CD14-positive monocyte (primary cell): ENCODE data around the gene P2RX5. TPM values are rescaled to one million over a fixed set of nuclear protein-coding genes. Genes with fewer than 3 reads are reported as not detected.

Source experiments
- DNase-seq, 3 donors: peaks; one replicate each; pipeline ENCODE4 v3.0.0-alpha.2; 2011 to 2022
- H2AFZ ChIP-seq: 2 replicates; pipeline ENCODE4 v1.6.0; 2012; ENCODE audit warnings: mild to moderate bottlenecking, low read depth, low read length, inconsistent platforms; ENCODE audit not compliant: insufficient read depth, poor library complexity, severe bottlenecking
- H3K27ac ChIP-seq, 2 donors: 1 replicate in 1 of 2; 2 replicates in 1 of 2; pipeline ENCODE4 v1.5.1; 2012 to 2013; ENCODE audit warnings: low read length in 2 of 2, control low read depth in 1 of 2, inconsistent platforms in 1 of 2, low read depth in 1 of 2, mild to moderate bottlenecking in 1 of 2
- H3K27me3 ChIP-seq, 2 donors: one replicate each; pipeline versions ENCODE4 v1.6.0 to v1.6.1; 2011 to 2013; ENCODE audit warnings: low read length in 2 of 2; ENCODE audit not compliant: control insufficient read depth in 2 of 2, insufficient read depth in 2 of 2
- H3K36me3 ChIP-seq, 2 donors: replicated peaks in 1 of 2; 1 replicate in 1 of 2; 2 replicates in 1 of 2; pipeline versions ENCODE4 v1.5.1 to v1.6.1; 2012 to 2013; ENCODE audit warnings: low read length in 2 of 2, control low read depth in 1 of 2, inconsistent platforms in 1 of 2, mild to moderate bottlenecking in 1 of 2; ENCODE audit not compliant: insufficient read depth in 2 of 2, control insufficient read depth in 1 of 2
- H3K4me1 ChIP-seq, 2 donors: 1 replicate in 1 of 2; 2 replicates in 1 of 2; pipeline versions ENCODE4 v1.5.1 to v1.6.1; 2012 to 2013; ENCODE audit warnings: low read length in 2 of 2, control low read depth in 1 of 2, inconsistent platforms in 1 of 2, mild to moderate bottlenecking in 1 of 2, moderate library complexity in 1 of 2; ENCODE audit not compliant: insufficient read depth in 2 of 2, control insufficient read depth in 1 of 2
- H3K4me2 ChIP-seq: replicated peaks from 2 replicates; pipeline ENCODE3; 2012; ENCODE audit warnings: low read length, moderate library complexity, mild to moderate bottlenecking; ENCODE audit not compliant: poor library complexity, severe bottlenecking; ENCODE audit errors: extremely low read depth
- H3K4me3 ChIP-seq, 3 experiments: fragments of 200-600 bp in 1 of 3; sonication (generic) in 1 of 3; replicated peaks in 1 of 3; 1 replicate in 2 of 3; 2 replicates in 1 of 3; pipeline ENCODE4 v1.5.1; 2011 to 2013; ENCODE audit warnings: low read length in 3 of 3, mild to moderate bottlenecking in 3 of 3, control low read depth in 2 of 3, low read depth in 2 of 3, inconsistent platforms in 1 of 3, moderate library complexity in 1 of 3
- H3K79me2 ChIP-seq: 2 replicates; pipeline ENCODE4 v1.6.0; 2012; ENCODE audit warnings: mild to moderate bottlenecking, control low read depth, inconsistent platforms, low read length, moderate library complexity; ENCODE audit not compliant: insufficient read depth
- H3K9ac ChIP-seq: 2 replicates; pipeline ENCODE4 v1.6.0; 2017; ENCODE audit warnings: low read length, mild to moderate bottlenecking; ENCODE audit not compliant: insufficient read depth, poor library complexity, severe bottlenecking
- H3K9me3 ChIP-seq, 2 donors: replicated peaks in 1 of 2; 1 replicate in 1 of 2; 2 replicates in 1 of 2; pipeline versions ENCODE4 v1.5.1 to v1.6.1; 2012 to 2013; ENCODE audit warnings: low read length in 2 of 2, control low read depth in 1 of 2; ENCODE audit not compliant: control insufficient read depth in 1 of 2, insufficient read depth in 1 of 2
- H4K20me1 ChIP-seq: 2 replicates; pipeline ENCODE4 v1.6.0; 2012; ENCODE audit warnings: mild to moderate bottlenecking, low read length, control low read depth, moderate library complexity; ENCODE audit not compliant: insufficient read depth
- H3K27ac Mint-ChIP-seq, 7 donors: one replicate each; pipeline ENCODE4 v1.8.0; 2020; ENCODE audit warnings: mild to moderate bottlenecking in 7 of 7, mixed read lengths in 7 of 7, moderate library complexity in 6 of 7, inconsistent platforms in 2 of 7
- H3K27me3 Mint-ChIP-seq, 3 donors: one replicate each; pipeline ENCODE4 v1.8.0; 2021 to 2022; ENCODE audit warnings: low read depth in 3 of 3, mild to moderate bottlenecking in 3 of 3, mixed read lengths in 3 of 3, moderate library complexity in 3 of 3, inconsistent platforms in 1 of 3
- H3K36me3 Mint-ChIP-seq, 2 donors: one replicate each; pipeline ENCODE4 v1.8.0; 2020; ENCODE audit warnings: mixed read lengths in 2 of 2, inconsistent platforms in 1 of 2, mild to moderate bottlenecking in 1 of 2
- H3K4me1 Mint-ChIP-seq: one replicate; pipeline ENCODE4 v1.8.0; 2020; ENCODE audit warnings: mild to moderate bottlenecking, mixed read lengths
- H3K4me3 Mint-ChIP-seq, 2 donors: one replicate each; pipeline ENCODE4 v1.8.0; 2020; ENCODE audit warnings: mild to moderate bottlenecking in 2 of 2, mixed read lengths in 2 of 2, moderate library complexity in 1 of 2
- H3K9me3 Mint-ChIP-seq, 7 donors: one replicate each; pipeline ENCODE4 v1.8.0; 2020 to 2022; ENCODE audit warnings: mixed read lengths in 7 of 7, mild to moderate bottlenecking in 6 of 7, moderate library complexity in 6 of 7, inconsistent platforms in 2 of 7
- WGBS: methylation state at CpG from one replicate; pipeline ENCODE4 v1.1.5; 2013; ENCODE audit warnings: missing lambda C conversion rate; ENCODE audit not compliant: insufficient coverage; 5-methylcytosine and 5-hydroxymethylcytosine counted together
- intact Hi-C, 2 donors: fragments of 100-400 bp; cut with micrococcal nuclease; formaldehyde crosslinking; loops; one replicate each; pipeline versions ENCODE4 v1.15.0 to v1.15.1; 2023
- polyA plus RNA-seq, 3 donors: library from polyadenylated mRNA; depleted of rRNA in 1 of 3; unstranded in 2 of 3; stranded (reverse) in 1 of 3; fragments of 300-500 nt in 2 of 3; fragments of >200 nt in 1 of 3; fragmentation: Illumina TruSeq in 2 of 3; gene quantifications; 1 replicate in 2 of 3; 2 replicates in 1 of 3; pipeline ENCODE4 v1.2.3, GENCODE V29; 2012 to 2021
- TF ChIP-seq, protein P1 (sequence below): fragments of 200-600 bp; IDR thresholded peaks from one replicate; pipeline ENCODE4 v1.8.0; 2022; ENCODE audit warnings: antibody characterized with exemption, mild to moderate bottlenecking

Gene P2RX5
- polyA plus RNA-seq, 3 donors, result 0.64 to 8.8 (median 3.4) TPM

GRCh38 chr17:3712811-3713463 lies 17.0 kb upstream of the P2RX5 start:
- no peak overlapping the region for H2AFZ ChIP-seq
- H3K4me2 ChIP-seq, result no peak overlapping the region
- H3K36me3 Mint-ChIP-seq, result peaks cover 52 to 62% of the 10 kb centered on the region in 2 donors
- H3K27me3 Mint-ChIP-seq, result no peaks in the 10 kb centered on the region
- H3K36me3 ChIP-seq, result peaks cover 45 to 56% of the 10 kb centered on the region in 2 donors
- WGBS, result 64% methylated on average over 10 of the region's 13 CpGs
- H3K27ac Mint-ChIP-seq, result peak overlapping the region in 5 of 7 donors; percentile 9 to 76 (median 42)
- no peaks in the 10 kb centered on the region for H3K27me3 ChIP-seq
- no peaks in the 10 kb centered on the region for H4K20me1 ChIP-seq
- no peak for DNase-seq
- peaks cover 28% of the 10 kb centered on the region for H3K4me1 Mint-ChIP-seq
- peaks cover 27 to 32% of the 10 kb centered on the region in 2 donors for H3K4me1 ChIP-seq
- H3K79me2 ChIP-seq, result peaks cover 9% of the 10 kb centered on the region
- H3K9me3 ChIP-seq, result no peaks in the 10 kb centered on the region
- no peak overlapping the region for H3K9ac ChIP-seq
- peaks cover 0 to 3% (median 0%) of the 10 kb centered on the region in 7 donors for H3K9me3 Mint-ChIP-seq
- H3K27ac ChIP-seq, result no peak overlapping the region
- H3K4me3 Mint-ChIP-seq, result no peak overlapping the region
- TF ChIP-seq, protein P1, sequence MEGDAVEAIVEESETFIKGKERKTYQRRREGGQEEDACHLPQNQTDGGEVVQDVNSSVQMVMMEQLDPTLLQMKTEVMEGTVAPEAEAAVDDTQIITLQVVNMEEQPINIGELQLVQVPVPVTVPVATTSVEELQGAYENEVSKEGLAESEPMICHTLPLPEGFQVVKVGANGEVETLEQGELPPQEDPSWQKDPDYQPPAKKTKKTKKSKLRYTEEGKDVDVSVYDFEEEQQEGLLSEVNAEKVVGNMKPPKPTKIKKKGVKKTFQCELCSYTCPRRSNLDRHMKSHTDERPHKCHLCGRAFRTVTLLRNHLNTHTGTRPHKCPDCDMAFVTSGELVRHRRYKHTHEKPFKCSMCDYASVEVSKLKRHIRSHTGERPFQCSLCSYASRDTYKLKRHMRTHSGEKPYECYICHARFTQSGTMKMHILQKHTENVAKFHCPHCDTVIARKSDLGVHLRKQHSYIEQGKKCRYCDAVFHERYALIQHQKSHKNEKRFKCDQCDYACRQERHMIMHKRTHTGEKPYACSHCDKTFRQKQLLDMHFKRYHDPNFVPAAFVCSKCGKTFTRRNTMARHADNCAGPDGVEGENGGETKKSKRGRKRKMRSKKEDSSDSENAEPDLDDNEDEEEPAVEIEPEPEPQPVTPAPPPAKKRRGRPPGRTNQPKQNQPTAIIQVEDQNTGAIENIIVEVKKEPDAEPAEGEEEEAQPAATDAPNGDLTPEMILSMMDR, result no peak
- intact Hi-C loops, result no loop called here
- H3K4me3 ChIP-seq, result no peak overlapping the region

DNA sequence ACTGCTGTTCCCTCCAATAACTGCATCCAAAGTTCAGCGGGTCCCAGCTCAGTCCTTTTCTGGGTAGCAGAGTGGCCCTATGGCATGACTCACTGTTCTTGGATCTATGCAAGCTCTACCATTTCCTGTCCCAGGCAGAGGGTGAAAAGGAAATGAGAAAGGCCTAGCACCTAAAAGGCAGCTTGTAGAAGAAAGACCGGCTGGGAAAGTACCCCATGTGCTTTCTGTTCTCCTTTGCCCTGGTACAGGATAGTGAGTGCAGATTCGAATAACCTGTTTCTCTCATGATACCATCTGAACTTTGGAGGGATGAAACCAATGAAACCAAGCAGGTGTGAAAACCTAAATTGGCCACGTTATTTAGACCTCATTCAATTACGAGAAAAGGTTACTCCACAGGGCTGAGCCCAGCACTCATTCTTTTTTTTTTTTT lies 15.0 kb upstream of the P2RX5 start:
- no peak overlapping the region for H3K4me3 Mint-ChIP-seq
- peak overlapping the region; percentile 47 to 58 for H3K27ac ChIP-seq
- peaks cover 24 to 26% of the 10 kb centered on the region in 2 donors for H3K4me1 ChIP-seq
- 0% methylated on average over 2 of the region's 5 CpGs for WGBS
- H3K36me3 Mint-ChIP-seq, result peaks cover 33 to 42% of the 10 kb centered on the region in 2 donors
- peak overlapping the region; percentile 21 to 93 (median 75) for H3K27ac Mint-ChIP-seq
- peaks cover 24% of the 10 kb centered on the region for H3K4me1 Mint-ChIP-seq
- no peak overlapping the region for H3K9ac ChIP-seq
- no peak overlapping the region for H2AFZ ChIP-seq
- H3K27me3 ChIP-seq, result no peaks in the 10 kb centered on the region
- TF ChIP-seq, protein P1, result no peak
- H3K27me3 Mint-ChIP-seq, result no peaks in the 10 kb centered on the region
- peak overlapping the region; percentile 42 for H3K4me2 ChIP-seq
- H3K36me3 ChIP-seq, result peaks cover 27 to 36% of the 10 kb centered on the region in 2 donors
- H4K20me1 ChIP-seq, result no peaks in the 10 kb centered on the region
- peaks cover 0 to 2% (median 0%) of the 10 kb centered on the region in 7 donors for H3K9me3 Mint-ChIP-seq
- no peaks in the 10 kb centered on the region for H3K9me3 ChIP-seq
- intact Hi-C loops, result no loop called here
- peak overlapping the region in 1 of 3 experiments; percentile 25 for H3K4me3 ChIP-seq
- peak; percentile 82 to 95 (median 91) for DNase-seq
- H3K79me2 ChIP-seq, result no peaks in the 10 kb centered on the region
